Endothelial cell of umbilical vein (primary cell): ENCODE data around the gene KIAA1671.

Source experiments
- CTCF ChIP-seq, 2 donors: IDR thresholded peaks; 1 replicate in 1 of 2; 2 replicates in 1 of 2; pipeline ENCODE4 v1.5.1; 2011; ENCODE audit warnings: low read length in 2 of 2, mild to moderate bottlenecking in 2 of 2, moderate library complexity in 2 of 2, control low read depth in 1 of 2, inconsistent platforms in 1 of 2, low read depth in 1 of 2; ENCODE audit not compliant: insufficient read depth in 1 of 2; ENCODE audit errors: extremely low read depth in 1 of 2
- POLR2AphosphoS5 ChIP-seq: IDR thresholded peaks from 2 replicates; pipeline ENCODE4 v1.6.1; 2012; ENCODE audit warnings: low read depth, mild to moderate bottlenecking, control low read depth, low read length, moderate library complexity; ENCODE audit not compliant: insufficient read depth

DNA sequence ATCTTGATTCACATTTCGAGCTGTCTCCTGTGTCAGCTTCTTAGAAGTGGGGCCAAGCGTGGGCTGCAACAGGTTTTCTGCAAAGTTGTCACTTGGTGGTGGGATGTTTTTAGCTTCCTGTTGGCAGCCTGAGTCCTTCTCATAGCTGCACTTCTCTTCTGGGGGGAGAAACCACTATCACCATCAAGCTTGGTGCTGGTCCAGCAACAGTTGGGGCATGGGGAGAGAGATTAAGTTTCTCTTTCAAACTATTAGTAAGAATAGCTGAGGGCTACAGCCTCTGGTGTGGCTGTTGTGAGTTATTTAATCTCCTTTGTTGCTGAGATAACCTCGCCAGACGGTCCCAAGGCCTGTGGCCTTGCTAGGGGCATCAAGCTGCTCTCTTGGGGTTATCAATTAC, 123.8 kb downstream of the KIAA1671 start:
- no peak for TF ChIP-seq POLR2AphosphoS5
- no peak for TF ChIP-seq CTCF (IDR thresholded peaks at IDR 0.05; ENCODE audit: extremely low read depth in 1 of 2, insufficient read depth in 1 of 2, low read depth in 1 of 2, low read length in 2 of 2)
